HCT116 (cell line): ENCODE data around the gene FOXD2. TPM values are rescaled to one million over a fixed set of nuclear protein-coding genes. Genes with fewer than 3 reads are reported as not detected.
"Not testable (repeated sequence)": the region's sequence is repeated elsewhere in the genome, so short reads cannot be mapped to it uniquely, and the experiment has no call there.

Experiments
- ATAC-seq: fragments of 200-7000 bp; cut with Tn5 transposase; 2 replicates; pipeline ENCODE4 v1.9.1; 2020; ENCODE audit warnings: mild to moderate bottlenecking, moderate library complexity
- BruUV-seq: library from RNA; stranded (reverse); fragments of 400-500 nt; replicated peaks from 2 replicates; lab custom pipeline; 2021; lab: Mats Ljungman, UMichigan
- CTCF ChIA-PET: fragments of 300-600 bp; sonication (Branson Sonifier 250); formaldehyde crosslinking; loops from one replicate; lab custom pipeline; 2021; ENCODE audit warnings: antibody characterized with exemption; lab: Charles Lee
- POLR2A ChIA-PET: fragments of 300-600, 350-600 bp; sonication (Branson Sonifier 250); formaldehyde crosslinking; loops from one replicate; lab custom pipeline; 2021; ENCODE audit warnings: antibody characterized with exemption; lab: Charles Lee
- RAD21 ChIA-PET, 2 experiments: fragments of 300-600 bp; sonication (Branson Sonifier 250); formaldehyde crosslinking; loops; one replicate each; lab custom pipeline; 2023; ENCODE audit warnings: low total read pairs in 2 of 2; ENCODE audit not compliant: uncharacterized antibody in 2 of 2, unreplicated experiment in 2 of 2, low non-redundant PET in 1 of 2; lab: Charles Lee
- DNase-seq: peaks from one replicate; pipeline ENCODE4 v3.0.0-alpha.2; 2010; ENCODE audit warnings: low read depth, low spot score
- H2AFZ ChIP-seq: fragments of 200-600 bp; shearing (Covaris generic), sonication (generic); 2 replicates; pipeline ENCODE4 v1.6.1; 2017; ENCODE audit warnings: low read depth, mixed run types, mixed read lengths, antibody characterized with exemption, low read length; ENCODE audit not compliant: poor library complexity, severe bottlenecking
- H3K27ac ChIP-seq: 2 replicates; pipeline ENCODE4 v1.5.1; 2012; ENCODE audit warnings: low read depth, low read length
- H3K27me3 ChIP-seq: fragments of 200-600 bp; sonication (generic); 2 replicates; pipeline ENCODE4 v1.6.1; 2016; ENCODE audit warnings: mixed run types, low read length, mixed read lengths; ENCODE audit not compliant: insufficient read depth
- H3K36me3 ChIP-seq, 2 experiments: fragments of 200-500 bp in 1 of 2; fragments of 200-600 bp in 1 of 2; sonication (Bioruptor generic) in 1 of 2; sonication (generic) in 1 of 2; 2 replicates each; pipeline versions ENCODE4 v1.5.1 to v1.6.1; 2014 to 2016; ENCODE audit warnings: low read length in 2 of 2, inconsistent platforms in 1 of 2, mixed read lengths in 1 of 2, mixed run types in 1 of 2; ENCODE audit not compliant: insufficient read depth in 2 of 2, control insufficient read depth in 1 of 2
- H3K4me1 ChIP-seq, 2 experiments: fragments of 200-600 bp in 1 of 2; sonication (generic) in 1 of 2; 2 replicates each; pipeline versions ENCODE4 v1.5.1 to v1.6.1; 2012 to 2017; ENCODE audit warnings: low read length in 2 of 2, inconsistent platforms in 1 of 2, mild to moderate bottlenecking in 1 of 2, mixed read lengths in 1 of 2, mixed run types in 1 of 2, moderate library complexity in 1 of 2; ENCODE audit not compliant: insufficient read depth in 2 of 2, control insufficient read depth in 1 of 2
- H3K4me2 ChIP-seq: fragments of 200-600 bp; sonication (generic); 2 replicates; pipeline ENCODE4 v1.6.1; 2017; ENCODE audit warnings: mixed run types, low read length, mixed read lengths
- H3K4me3 ChIP-seq, 2 experiments: fragments of 200-600 bp in 1 of 2; sonication (generic) in 1 of 2; replicated peaks in 1 of 2; 2 replicates each; pipeline ENCODE4 v1.5.1; 2011 to 2016; ENCODE audit warnings: low read length in 2 of 2, control low read depth in 1 of 2, low read depth in 1 of 2, mild to moderate bottlenecking in 1 of 2, mixed read lengths in 1 of 2, mixed run types in 1 of 2
- H3K79me2 ChIP-seq: fragments of 200-600 bp; sonication (generic); 2 replicates; pipeline ENCODE4 v1.6.1; 2017; ENCODE audit warnings: mild to moderate bottlenecking, mixed run types, low read length, moderate library complexity, mixed read lengths; ENCODE audit not compliant: insufficient read depth
- H3K9ac ChIP-seq: fragments of 200-600 bp; sonication (generic); 2 replicates; pipeline ENCODE4 v1.6.1; 2016; ENCODE audit warnings: low read length, mixed read lengths
- H3K9me2 ChIP-seq: fragments of 200-600 bp; sonication (generic), shearing (Covaris generic); 2 replicates; pipeline ENCODE4 v1.6.1; 2017; ENCODE audit warnings: mixed run types, mild to moderate bottlenecking, moderate library complexity; ENCODE audit not compliant: insufficient read depth
- H3K9me3 ChIP-seq, 2 experiments: fragments of 200-500 bp in 1 of 2; fragments of 200-600 bp in 1 of 2; sonication (Bioruptor generic) in 1 of 2; sonication (generic) in 1 of 2; 2 replicates each; pipeline ENCODE4 v1.6.1; 2014 to 2017; ENCODE audit warnings: low read length in 2 of 2, mixed read lengths in 2 of 2, inconsistent platforms in 1 of 2, low read depth in 1 of 2, mild to moderate bottlenecking in 1 of 2, mixed run types in 1 of 2, moderate library complexity in 1 of 2; ENCODE audit not compliant: control insufficient read depth in 1 of 2, insufficient read depth in 1 of 2
- H4K20me1 ChIP-seq: fragments of 200-600 bp; sonication (generic), shearing (Covaris generic); 2 replicates; pipeline ENCODE4 v1.6.1; 2017; ENCODE audit warnings: mixed run types, mild to moderate bottlenecking, moderate library complexity; ENCODE audit not compliant: insufficient read depth
- CTCF ChIP-seq, 3 experiments: fragments of 200-600 bp in 1 of 3; sonication (generic) in 1 of 3; IDR thresholded peaks in 2 of 3; conservative IDR thresholded peaks in 1 of 3; 2 replicates each; pipeline ENCODE4 v1.5.1; 2012 to 2017; ENCODE audit warnings: low read depth in 2 of 3, low read length in 2 of 3, antibody characterized with exemption in 1 of 3, borderline replicate concordance in 1 of 3, control low read depth in 1 of 3, mild to moderate bottlenecking in 1 of 3, mixed read lengths in 1 of 3, mixed run types in 1 of 3, moderate library complexity in 1 of 3; ENCODE audit not compliant: insufficient read depth in 1 of 3
- EGR1 ChIP-seq: IDR thresholded peaks from 2 replicates; pipeline ENCODE4 v1.6.1; 2012; ENCODE audit warnings: low read depth
- EZH2 ChIP-seq: fragments of 200-600 bp; sonication (generic); IDR thresholded peaks from 2 replicates; pipeline ENCODE4 v1.6.1; 2017; ENCODE audit warnings: antibody characterized with exemption, mixed run types
- EZH2phosphoT487 ChIP-seq: fragments of 200-600 bp; IDR thresholded peaks from 2 replicates; pipeline ENCODE4 v1.6.1; 2018; ENCODE audit warnings: antibody characterized with exemption, borderline replicate concordance
- FOSL1 ChIP-seq: IDR thresholded peaks from 2 replicates; pipeline ENCODE4 v1.6.1; 2012; ENCODE audit warnings: low read depth
- JUND ChIP-seq: IDR thresholded peaks from 2 replicates; pipeline ENCODE4 v1.6.1; 2012
- POLR2A ChIP-seq: IDR thresholded peaks from 2 replicates; pipeline ENCODE4 v1.7.0; 2011; ENCODE audit warnings: borderline replicate concordance; ENCODE audit not compliant: insufficient read depth, insufficient read length; ENCODE audit errors: extremely low read depth
- POLR2AphosphoS5 ChIP-seq: IDR thresholded peaks from 2 replicates; pipeline ENCODE4 v1.6.1; 2011; ENCODE audit warnings: mild to moderate bottlenecking, low read depth, low read length, moderate library complexity
- RAD21 ChIP-seq: IDR thresholded peaks from 2 replicates; pipeline ENCODE4 v1.6.1; 2012; ENCODE audit warnings: low read depth, mild to moderate bottlenecking
- REST ChIP-seq: IDR thresholded peaks from 2 replicates; pipeline ENCODE4 v1.6.1; 2012; ENCODE audit warnings: low read depth
- SP1 ChIP-seq: IDR thresholded peaks from 2 replicates; pipeline ENCODE4 v1.6.1; 2012; ENCODE audit warnings: low read depth
- SRF ChIP-seq: IDR thresholded peaks from 2 replicates; pipeline ENCODE4 v1.6.1; 2012; ENCODE audit warnings: low read depth
- TCF7L2 ChIP-seq: IDR thresholded peaks from 2 replicates; pipeline ENCODE4 v1.7.0; 2011; ENCODE audit warnings: borderline replicate concordance, inconsistent platforms; ENCODE audit not compliant: insufficient read depth, insufficient read length; ENCODE audit errors: extremely low read depth
- ZFX ChIP-seq: fragments of 450-650 bp; IDR thresholded peaks from 2 replicates; pipeline ENCODE4 v1.6.1; 2017
- ZNF274 ChIP-seq: fragments of 200-500 bp; sonication (Bioruptor generic); IDR thresholded peaks from 2 replicates; pipeline ENCODE4 v1.6.1; 2014; ENCODE audit warnings: mild to moderate bottlenecking, low read depth, low read length, inconsistent platforms
- intact Hi-C: fragments of 100-400 bp; cut with micrococcal nuclease; formaldehyde crosslinking; loops from 2 replicates; pipeline ENCODE4 v1.10.0; 2022
- total RNA-seq: library from RNA; stranded (reverse); gene quantifications from one replicate; pipeline ENCODE4 v1.2.1, GENCODE V29; 2021; ENCODE audit not compliant: unreplicated experiment

Gene FOXD2
- total RNA-seq, 1 experiment from 2014 or later, result 1.9 TPM

GRCh38 chr1:47450606-47451005, 12.8 kb downstream of the FOXD2 start (continued):
- TF ChIP-seq REST (no peak), TCF7L2 (no peak), ZFX (no peak), SP1 (no peak), FOSL1 (no peak), RAD21 (no peak), EZH2 (no peak)

- no peak for DNase-seq
- no TSS peak for BruUV-seq
- no peaks in the 10 kb centered on the region for H3K9me3 ChIP-seq
- ChIA-PET POLR2A (no interaction called here), RAD21 (no interaction called here), CTCF (interaction anchor here (1.7 kb wide), 1 partner anchor 15 kb away, joined by 14 read pairs; the partner anchor contains the start of gene FOXD2)
- no peaks in the 10 kb centered on the region for H3K9me2 ChIP-seq
- H3K9ac ChIP-seq, result no peak overlapping the region
- intact Hi-C loops, result no loop called here
- no peak overlapping the region for H3K27ac ChIP-seq
- no peak overlapping the region for H3K4me2 ChIP-seq
- 0 out of 2 replicates have a peak, but pooled peaks cover 4% of the 10 kb centered on the region for H3K27me3 ChIP-seq
- no peaks in the 10 kb centered on the region for H4K20me1 ChIP-seq
- H2AFZ ChIP-seq, result no peak overlapping the region
- no peaks in the 10 kb centered on the region for H3K4me1 ChIP-seq
- TF ChIP-seq POLR2A (no peak), EZH2 (no peak), FOSL1 (no peak), EZH2phosphoT487 (no peak), TCF7L2 (no peak), CTCF (IDR thresholded peaks at IDR 0.05 in 2 of 3, conservative IDR thresholded peaks at IDR 0.05 in 1 of 3; ENCODE audit: borderline replicate concordance in 1 of 3, insufficient read depth in 1 of 3, low read depth in 2 of 3, low read length in 2 of 3) (no peak), SP1 (no peak), ZFX (no peak), ZNF274 (no peak), SRF (no peak), JUND (no peak), POLR2AphosphoS5 (no peak), EGR1 (no peak)
- no peak overlapping the region for H3K4me3 ChIP-seq
- H3K79me2 ChIP-seq, result no peaks in the 10 kb centered on the region
- no peak for ATAC-seq
- no peaks in the 10 kb centered on the region for H3K36me3 ChIP-seq
Observed at GRCh38 chr1:47452426-47452825, 14.6 kb downstream of the FOXD2 start.

- ATAC-seq, H4K20me1 ChIP-seq, H3K9ac ChIP-seq, H3K27ac ChIP-seq, H3K27me3 ChIP-seq, RAD21 ChIA-PET, DNase-seq, BruUV-seq, H3K4me2 ChIP-seq, H3K79me2 ChIP-seq, H2AFZ ChIP-seq, intact Hi-C loops, H3K9me3 ChIP-seq, POLR2A ChIA-PET, H3K9me2 ChIP-seq, H3K36me3 ChIP-seq, H3K4me3 ChIP-seq, H3K4me1 ChIP-seq: not testable (repeated sequence)
- CTCF ChIA-PET, result interaction anchor here (1.7 kb wide), 1 partner anchor 16 kb away, joined by 14 read pairs; the partner anchor contains the start of gene FOXD2
Observed at GRCh38 chr1:47453910-47454309, 16.1 kb downstream of the FOXD2 start.
